Hepatocyte (in vitro differentiated cells): ENCODE data around the gene JARID2.

ENCODE experiments used
- EZH2 ChIP-seq: fragments of 200-600 bp; sonication (generic); IDR thresholded peaks from 2 replicates; pipeline ENCODE4 v1.6.1; 2016; ENCODE audit warnings: antibody characterized with exemption, mild to moderate bottlenecking, borderline replicate concordance
- EZH2phosphoT487 ChIP-seq: fragments of 200-600 bp; sonication (generic); IDR thresholded peaks from one replicate; pipeline ENCODE4 v1.6.1; 2018; ENCODE audit warnings: antibody characterized with exemption, mild to moderate bottlenecking, low read depth, moderate library complexity; ENCODE audit not compliant: unreplicated experiment, severe bottlenecking
- TF ChIP-seq, protein P1 (sequence below): fragments of 200-600 bp; sonication (generic); IDR thresholded peaks from 2 replicates; pipeline ENCODE4 v1.5.1; 2016; ENCODE audit warnings: antibody characterized with exemption, mild to moderate bottlenecking; ENCODE audit not compliant: poor library complexity

DNA sequence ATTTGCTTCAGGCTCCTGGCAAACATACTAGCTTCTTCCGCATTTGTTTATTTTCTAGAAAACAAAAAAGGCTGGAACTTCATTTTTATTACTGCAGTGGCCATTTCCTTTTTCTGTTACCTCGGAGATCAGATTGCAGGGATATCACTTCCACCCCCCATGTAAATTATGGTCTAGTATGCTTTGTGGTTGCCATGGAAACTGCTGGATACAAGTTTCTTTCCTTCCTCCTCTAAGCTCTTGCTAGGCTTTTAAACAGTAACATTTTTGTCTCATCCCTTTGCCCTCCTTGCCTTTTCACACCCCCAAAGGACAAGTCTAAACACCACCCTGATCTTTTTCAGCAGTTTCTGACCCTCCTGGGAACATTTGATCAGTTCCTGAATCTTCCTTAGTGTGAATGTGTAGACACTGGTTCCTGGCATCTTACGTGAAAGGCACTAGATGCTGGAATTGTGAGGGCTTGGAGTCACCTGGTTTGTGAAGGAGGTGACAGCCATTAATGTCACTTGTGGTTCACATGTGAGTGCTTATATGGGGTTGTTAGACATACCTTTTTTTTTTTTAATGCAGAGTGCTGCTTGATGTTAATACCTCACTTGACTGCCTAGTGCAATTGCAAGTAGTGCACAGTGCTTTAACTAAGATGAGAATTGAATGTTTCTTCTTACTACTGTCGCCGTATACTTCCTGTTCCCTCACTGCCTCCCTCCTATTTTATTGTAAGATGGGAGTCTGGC lies 181.6 kb downstream of the JARID2 start:
- TF ChIP-seq, protein P1, sequence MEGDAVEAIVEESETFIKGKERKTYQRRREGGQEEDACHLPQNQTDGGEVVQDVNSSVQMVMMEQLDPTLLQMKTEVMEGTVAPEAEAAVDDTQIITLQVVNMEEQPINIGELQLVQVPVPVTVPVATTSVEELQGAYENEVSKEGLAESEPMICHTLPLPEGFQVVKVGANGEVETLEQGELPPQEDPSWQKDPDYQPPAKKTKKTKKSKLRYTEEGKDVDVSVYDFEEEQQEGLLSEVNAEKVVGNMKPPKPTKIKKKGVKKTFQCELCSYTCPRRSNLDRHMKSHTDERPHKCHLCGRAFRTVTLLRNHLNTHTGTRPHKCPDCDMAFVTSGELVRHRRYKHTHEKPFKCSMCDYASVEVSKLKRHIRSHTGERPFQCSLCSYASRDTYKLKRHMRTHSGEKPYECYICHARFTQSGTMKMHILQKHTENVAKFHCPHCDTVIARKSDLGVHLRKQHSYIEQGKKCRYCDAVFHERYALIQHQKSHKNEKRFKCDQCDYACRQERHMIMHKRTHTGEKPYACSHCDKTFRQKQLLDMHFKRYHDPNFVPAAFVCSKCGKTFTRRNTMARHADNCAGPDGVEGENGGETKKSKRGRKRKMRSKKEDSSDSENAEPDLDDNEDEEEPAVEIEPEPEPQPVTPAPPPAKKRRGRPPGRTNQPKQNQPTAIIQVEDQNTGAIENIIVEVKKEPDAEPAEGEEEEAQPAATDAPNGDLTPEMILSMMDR, result no peak
- TF ChIP-seq EZH2 (no peak), EZH2phosphoT487 (no peak)
